Type B pancreatic cell (in vitro differentiated cells): ENCODE measurements around the gene ENKD1. TPM values are rescaled to one million over a fixed set of nuclear protein-coding genes. Genes with fewer than 3 reads are reported as not detected.

Source experiments
- DNase-seq: peaks from one replicate; pipeline ENCODE4 v3.0.0; 2021; ENCODE audit warnings: mixed read lengths; ENCODE audit not compliant: unreplicated experiment; ENCODE audit errors: extremely low spot score
- H3K27ac Mint-ChIP-seq: 2 replicates; pipeline ENCODE4 v1.8.0; 2021; ENCODE audit warnings: mild to moderate bottlenecking, mixed read lengths
- H3K27me3 Mint-ChIP-seq: 2 replicates; pipeline ENCODE4 v1.8.0; 2021; ENCODE audit warnings: mixed read lengths
- H3K36me3 Mint-ChIP-seq: 2 replicates; pipeline ENCODE4 v1.8.0; 2021; ENCODE audit warnings: mixed read lengths
- H3K4me1 Mint-ChIP-seq: one replicate; pipeline ENCODE4 v1.8.0; 2021; ENCODE audit warnings: mixed read lengths; ENCODE audit not compliant: unreplicated experiment
- H3K4me3 Mint-ChIP-seq: 2 replicates; pipeline ENCODE4 v1.8.0; 2021; ENCODE audit warnings: mild to moderate bottlenecking, mixed read lengths
- H3K9me3 Mint-ChIP-seq: 2 replicates; pipeline ENCODE4 v1.8.0; 2021; ENCODE audit warnings: mixed read lengths
- long read RNA-seq: library from polyadenylated mRNA; unstranded; transcript quantifications from one replicate; pipeline ENCODE4 v2.0.0, GENCODE V29; 2020
- total RNA-seq: library from RNA; stranded (reverse); gene quantifications from 2 replicates; pipeline ENCODE4 v1.2.1, GENCODE V29; 2021; ENCODE audit warnings: low replicate concordance
- TF ChIP-seq, protein P1 (sequence below): fragments of 200-600 bp; sonication (generic); conservative IDR thresholded peaks from 2 replicates; pipeline ENCODE4 v1.5.0; 2021; ENCODE audit warnings: antibody characterized with exemption, mild to moderate bottlenecking

Gene ENKD1
- 12.2 and 18.8 TPM in 2 replicates for total RNA-seq
- long read RNA-seq, partial matches to known transcripts: 1 of 1 reads
- long read RNA-seq, other reads (novel, unspliced or antisense): 0 of 1 reads

- Mint-ChIP-seq H3K4me1 (peaks cover 8% of the 10 kb centered on the region), H3K27me3 (no peaks in the 10 kb centered on the region), H3K36me3 (no peaks in the 10 kb centered on the region), H3K27ac (peak within 1 kb of the TSS; percentile 59), H3K4me3 (peak within 1 kb of the TSS; percentile 86), H3K9me3 (no peaks in the 10 kb centered on the region)
- DNase-seq: no peak
- TF ChIP-seq, protein P1, sequence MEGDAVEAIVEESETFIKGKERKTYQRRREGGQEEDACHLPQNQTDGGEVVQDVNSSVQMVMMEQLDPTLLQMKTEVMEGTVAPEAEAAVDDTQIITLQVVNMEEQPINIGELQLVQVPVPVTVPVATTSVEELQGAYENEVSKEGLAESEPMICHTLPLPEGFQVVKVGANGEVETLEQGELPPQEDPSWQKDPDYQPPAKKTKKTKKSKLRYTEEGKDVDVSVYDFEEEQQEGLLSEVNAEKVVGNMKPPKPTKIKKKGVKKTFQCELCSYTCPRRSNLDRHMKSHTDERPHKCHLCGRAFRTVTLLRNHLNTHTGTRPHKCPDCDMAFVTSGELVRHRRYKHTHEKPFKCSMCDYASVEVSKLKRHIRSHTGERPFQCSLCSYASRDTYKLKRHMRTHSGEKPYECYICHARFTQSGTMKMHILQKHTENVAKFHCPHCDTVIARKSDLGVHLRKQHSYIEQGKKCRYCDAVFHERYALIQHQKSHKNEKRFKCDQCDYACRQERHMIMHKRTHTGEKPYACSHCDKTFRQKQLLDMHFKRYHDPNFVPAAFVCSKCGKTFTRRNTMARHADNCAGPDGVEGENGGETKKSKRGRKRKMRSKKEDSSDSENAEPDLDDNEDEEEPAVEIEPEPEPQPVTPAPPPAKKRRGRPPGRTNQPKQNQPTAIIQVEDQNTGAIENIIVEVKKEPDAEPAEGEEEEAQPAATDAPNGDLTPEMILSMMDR: no peak
These were observed at the start of gene ENKD1, which contains the start of gene C16orf86 for GRCh38 chr16:67666559-67667452. TSS of gene ENKD1 (minus strand) at chr16:67666750. CDS start at chr16:67666442, 308 bp downstream. TSS of gene C16orf86 (plus strand) at chr16:67666814. CDS start at chr16:67666971, 157 bp downstream.

DNA sequence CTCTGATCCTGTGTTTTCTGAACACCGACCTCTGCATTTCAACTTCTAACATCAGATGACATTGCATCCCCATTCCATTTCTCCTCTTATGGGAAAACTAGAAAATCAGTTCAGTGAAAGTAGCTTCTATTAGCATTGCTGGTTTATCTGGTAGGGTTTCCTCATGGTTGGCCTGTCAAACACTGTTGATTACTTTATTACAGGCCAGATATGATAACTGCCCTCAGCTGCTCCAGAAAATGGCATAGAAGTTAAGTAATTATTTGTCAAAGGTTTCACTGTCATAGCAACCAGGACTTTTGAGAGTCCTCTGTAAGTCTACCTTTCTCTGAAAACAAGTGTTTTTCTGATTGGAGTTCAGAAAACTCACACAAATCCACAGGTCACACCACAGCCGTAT, 49.5 kb upstream of the ENKD1 start:
- peak overlapping the region; percentile 24 for H3K27ac Mint-ChIP-seq
- TF ChIP-seq, protein P1: no peak
- peaks cover 26% of the 10 kb centered on the region for H3K4me1 Mint-ChIP-seq
- no peak for DNase-seq
- H3K4me3 Mint-ChIP-seq: peak overlapping the region; percentile 79
- H3K9me3 Mint-ChIP-seq: no peaks in the 10 kb centered on the region
- no peaks in the 10 kb centered on the region for H3K27me3 Mint-ChIP-seq
- H3K36me3 Mint-ChIP-seq: no peaks in the 10 kb centered on the region

DNA sequence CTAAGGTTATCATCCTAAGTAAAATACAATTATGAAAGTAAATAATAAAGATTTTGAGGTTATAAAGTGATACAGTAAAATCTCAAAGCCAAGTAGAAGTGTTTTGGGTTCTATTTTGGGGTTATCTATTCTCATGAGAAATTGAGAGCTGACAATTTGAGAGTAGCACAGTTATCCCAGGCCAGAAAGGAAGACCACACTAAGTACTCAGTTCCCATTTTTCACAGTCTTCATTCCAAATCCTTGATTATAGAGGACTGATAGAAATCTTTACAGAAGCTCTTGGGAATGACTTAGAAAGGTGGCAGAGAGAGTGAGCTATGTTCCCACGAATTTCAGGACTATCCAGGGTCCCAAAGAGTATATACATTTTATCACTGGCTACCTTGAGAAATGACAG, 48.0 kb upstream of the ENKD1 start:
- Mint-ChIP-seq H3K27ac (no peak overlapping the region), H3K27me3 (no peaks in the 10 kb centered on the region), H3K4me3 (no peak overlapping the region), H3K36me3 (no peaks in the 10 kb centered on the region), H3K9me3 (no peaks in the 10 kb centered on the region), H3K4me1 (peaks cover 26% of the 10 kb centered on the region)
- TF ChIP-seq, protein P1: no peak
- no peak for DNase-seq

DNA sequence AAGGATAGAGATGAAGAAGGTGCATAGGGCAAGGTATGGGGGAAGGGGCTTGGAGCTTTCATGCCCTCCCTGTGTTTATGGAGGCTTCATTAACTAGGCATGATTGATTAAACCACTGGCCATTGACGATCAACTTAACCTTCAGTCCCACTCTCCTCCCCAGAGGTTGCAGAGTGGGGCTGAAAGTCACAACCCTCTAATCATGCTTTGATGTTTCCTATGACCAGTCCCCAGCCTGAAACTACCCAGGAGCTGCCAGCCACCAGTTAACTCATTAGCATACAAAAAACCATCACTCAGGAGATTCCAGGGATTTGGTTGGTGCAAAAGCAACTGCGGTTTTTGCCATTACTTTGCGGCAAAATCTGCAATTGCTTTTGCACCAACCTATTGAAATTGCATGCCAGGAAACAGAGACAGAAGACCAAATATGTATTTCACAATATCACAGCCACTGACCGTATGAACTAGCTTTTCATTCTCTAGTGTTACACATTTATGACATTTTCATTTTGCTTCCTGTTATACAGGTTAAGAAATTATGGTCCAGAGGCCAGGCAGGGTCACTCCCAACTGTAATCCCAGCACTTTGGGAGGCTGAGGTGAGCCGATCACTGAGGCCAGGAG, 47.2 kb upstream of the ENKD1 start:
- H3K4me1 Mint-ChIP-seq: peaks cover 26% of the 10 kb centered on the region
- H3K36me3 Mint-ChIP-seq: no peaks in the 10 kb centered on the region
- H3K4me3 Mint-ChIP-seq: peak overlapping the region; percentile 53
- no peak for DNase-seq
- peak overlapping the region; percentile 76 for H3K27ac Mint-ChIP-seq
- no peaks in the 10 kb centered on the region for H3K27me3 Mint-ChIP-seq
- no peaks in the 10 kb centered on the region for H3K9me3 Mint-ChIP-seq
- TF ChIP-seq, protein P1: no peak

GRCh38 chr16:67710607-67711006, 44.1 kb upstream of the ENKD1 start:
- H3K27me3 Mint-ChIP-seq: no peaks in the 10 kb centered on the region
- H3K4me1 Mint-ChIP-seq: peaks cover 7% of the 10 kb centered on the region
- DNase-seq: no peak
- H3K36me3 Mint-ChIP-seq: peaks cover 9% of the 10 kb centered on the region
- H3K4me3 Mint-ChIP-seq: no peak overlapping the region
- TF ChIP-seq, protein P1: no peak
- H3K27ac Mint-ChIP-seq: no peak overlapping the region
- H3K9me3 Mint-ChIP-seq: no peaks in the 10 kb centered on the region
